Skeletal muscle satellite cell (primary cell): Measurements from ENCODE around the gene PRSS21. TPM values are rescaled to one million over a fixed set of nuclear protein-coding genes. Genes with fewer than 3 reads are reported as not detected.
A peak's percentile ranks its signal among the peaks of the same experiment; 100 is the strongest.

ENCODE experiments used
- H3K27me3 ChIP-seq: 2 replicates; pipeline ENCODE4 v1.7.0; 2013; ENCODE audit warnings: low read length; ENCODE audit not compliant: control insufficient read depth, insufficient read depth
- H3K36me3 ChIP-seq: 2 replicates; pipeline ENCODE4 v1.7.0; 2013; ENCODE audit warnings: mild to moderate bottlenecking, control low read depth, low read length; ENCODE audit not compliant: insufficient read depth
- H3K4me1 ChIP-seq: 2 replicates; pipeline ENCODE4 v1.7.0; 2013; ENCODE audit warnings: low read length; ENCODE audit not compliant: control insufficient read depth, insufficient read depth
- H3K4me2 ChIP-seq: 2 replicates; pipeline ENCODE4 v1.7.0; 2013; ENCODE audit warnings: mild to moderate bottlenecking, low read length
- H3K4me3 ChIP-seq: 2 replicates; pipeline ENCODE4 v1.7.0; 2013; ENCODE audit warnings: low read length
- H3K9ac ChIP-seq: 2 replicates; pipeline ENCODE4 v1.7.0; 2013; ENCODE audit warnings: mild to moderate bottlenecking, low read depth, low read length, moderate library complexity
- H3K9me3 ChIP-seq: replicated peaks from 2 replicates; pipeline ENCODE4 v1.7.0; 2013; ENCODE audit warnings: mild to moderate bottlenecking, control low read depth, low read length
- total RNA-seq: library from RNA; depleted of rRNA; stranded (reverse); fragments of >200 nt; gene quantifications from 2 replicates; pipeline ENCODE4 v1.2.3, GENCODE V29; 2012; rRNA removed

Gene PRSS21
- total RNA-seq = 0.44 TPM in 1 of 2 replicates, not detected in the other

DNA sequence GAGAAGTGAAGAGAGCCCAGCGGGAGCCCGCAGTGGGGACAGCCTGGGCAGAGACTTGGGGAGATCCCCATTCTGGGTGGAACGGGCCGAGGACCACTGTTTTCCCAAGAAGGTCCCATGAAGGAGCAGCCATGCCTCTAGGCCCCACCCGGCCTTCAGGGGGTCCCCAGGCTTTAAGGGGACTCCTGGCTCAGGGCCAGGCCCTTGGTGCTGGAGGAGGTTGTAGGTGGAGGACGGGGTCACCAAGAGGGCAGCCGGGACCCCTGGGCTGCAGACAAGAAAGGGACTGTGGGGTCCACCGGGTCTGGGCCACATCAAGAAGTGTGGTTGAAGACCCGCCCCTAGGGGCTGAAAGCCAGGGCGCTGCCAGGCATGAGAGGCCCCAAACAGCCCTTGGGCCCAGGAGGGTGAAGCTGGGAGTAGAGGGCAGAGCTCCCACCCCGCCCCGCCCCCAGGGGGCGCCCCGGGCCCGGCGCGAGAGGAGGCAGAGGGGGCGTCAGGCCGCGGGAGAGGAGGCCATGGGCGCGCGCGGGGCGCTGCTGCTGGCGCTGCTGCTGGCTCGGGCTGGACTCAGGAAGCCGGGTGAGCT lies at the start of gene PRSS21:
Gene PRSS21, plus strand, starts transcription at position 487 of the 589 bp plus-strand sequence. Its CDS starts 32 bp downstream, at position 519.
- H3K9me3 ChIP-seq = no peaks in the 10 kb centered on the region
- H3K36me3 ChIP-seq = no peaks in the 10 kb centered on the region
- no peak within 1 kb of the TSS for H3K4me2 ChIP-seq
- peaks cover 55% of the 10 kb centered on the region for H3K27me3 ChIP-seq
- H3K9ac ChIP-seq = no peak within 1 kb of the TSS
- no peak within 1 kb of the TSS for H3K4me3 ChIP-seq
- no peaks in the 10 kb centered on the region for H3K4me1 ChIP-seq

DNA sequence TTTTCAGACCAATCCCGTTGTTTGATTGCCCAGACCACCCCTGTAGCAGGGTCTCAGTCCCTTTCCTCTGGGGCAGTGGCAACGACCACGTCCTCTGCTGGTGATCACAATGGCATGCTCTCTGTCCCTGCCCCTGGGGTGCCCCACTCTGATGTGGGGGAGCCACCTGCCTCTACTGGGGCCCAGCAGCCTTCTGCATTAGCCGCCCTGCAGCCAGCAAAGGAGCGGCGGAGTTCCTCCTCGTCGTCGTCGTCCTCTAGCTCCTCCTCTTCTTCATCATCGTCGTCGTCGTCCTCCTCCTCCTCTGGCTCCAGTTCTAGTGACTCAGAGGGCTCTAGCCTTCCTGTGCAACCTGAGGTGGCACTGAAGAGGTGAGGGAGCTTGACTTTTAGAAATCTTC lies 49.1 kb upstream of the PRSS21 start:
- no peak overlapping the region for H3K9ac ChIP-seq
- H3K36me3 ChIP-seq = peaks cover 98% of the 10 kb centered on the region
- no peak overlapping the region for H3K4me3 ChIP-seq
- no peaks in the 10 kb centered on the region for H3K27me3 ChIP-seq
- peak overlapping the region; percentile 17 for H3K4me2 ChIP-seq
- H3K4me1 ChIP-seq = peaks cover 51% of the 10 kb centered on the region
- H3K9me3 ChIP-seq = no peaks in the 10 kb centered on the region

DNA sequence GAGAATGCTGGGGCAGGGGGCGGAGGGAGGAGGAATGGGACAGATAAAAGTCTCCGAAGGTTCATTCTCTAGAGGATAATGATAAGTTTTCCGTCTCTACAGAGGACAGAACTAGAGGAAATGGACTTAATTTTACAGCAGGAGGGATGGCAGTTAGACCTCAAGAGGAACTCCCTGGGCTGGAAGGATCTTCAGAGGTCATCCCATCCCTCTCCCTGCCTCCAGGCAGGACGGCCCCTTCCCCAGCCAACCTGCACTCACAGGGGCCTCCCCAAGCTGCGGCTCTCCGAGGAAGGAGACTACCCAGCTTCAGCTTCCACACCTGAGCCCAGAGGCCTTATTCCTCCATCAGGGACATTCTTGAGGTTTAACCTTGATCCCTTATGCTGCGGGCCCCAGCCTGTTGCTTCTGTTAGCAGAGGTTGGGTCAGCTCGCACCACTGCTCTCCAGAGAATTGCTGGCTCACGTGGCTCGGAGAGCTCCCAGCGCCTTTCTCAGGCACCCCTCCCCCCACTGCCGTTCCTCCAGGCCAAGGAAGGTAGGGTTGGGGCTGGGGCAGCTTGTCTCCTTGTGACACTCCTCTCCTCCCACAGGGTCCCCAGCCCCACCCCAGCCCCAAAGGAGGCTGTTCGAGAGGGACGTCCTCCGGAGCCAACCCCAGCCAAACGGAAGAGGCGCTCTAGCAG lies 48.5 kb upstream of the PRSS21 start:
- Histone ChIP-seq H3K4me3 (no peak overlapping the region), H3K4me1 (peaks cover 57% of the 10 kb centered on the region), H3K27me3 (no peaks in the 10 kb centered on the region), H3K9me3 (no peaks in the 10 kb centered on the region), H3K36me3 (peaks cover 98% of the 10 kb centered on the region), H3K9ac (no peak overlapping the region), H3K4me2 (no peak overlapping the region)

DNA sequence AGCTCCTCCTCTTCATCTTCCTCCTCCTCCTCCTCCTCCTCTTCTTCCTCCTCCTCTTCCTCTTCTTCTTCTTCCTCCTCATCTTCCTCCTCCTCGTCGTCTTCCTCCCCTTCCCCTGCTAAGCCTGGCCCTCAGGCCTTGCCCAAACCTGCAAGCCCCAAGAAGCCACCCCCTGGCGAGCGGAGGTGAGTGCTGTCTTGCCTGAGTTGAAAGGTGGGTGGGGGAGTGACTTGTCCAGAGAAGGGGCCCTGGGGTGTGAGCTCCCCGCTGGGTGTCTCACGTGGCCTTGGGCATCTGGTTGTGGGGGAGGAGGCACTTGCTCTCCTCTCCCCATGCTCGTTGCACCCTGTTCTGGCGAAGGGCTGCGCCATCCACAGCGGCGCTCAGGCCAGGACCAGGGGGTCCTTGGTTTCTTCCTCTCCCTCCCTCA lies 47.9 kb upstream of the PRSS21 start:
- peaks cover 62% of the 10 kb centered on the region for H3K4me1 ChIP-seq
- peak overlapping the region; percentile 2 for H3K9ac ChIP-seq
- no peaks in the 10 kb centered on the region for H3K27me3 ChIP-seq
- H3K4me2 ChIP-seq = peak overlapping the region; percentile 5
- H3K36me3 ChIP-seq = peaks cover 98% of the 10 kb centered on the region
- no peak overlapping the region for H3K4me3 ChIP-seq
- H3K9me3 ChIP-seq = no peaks in the 10 kb centered on the region

DNA sequence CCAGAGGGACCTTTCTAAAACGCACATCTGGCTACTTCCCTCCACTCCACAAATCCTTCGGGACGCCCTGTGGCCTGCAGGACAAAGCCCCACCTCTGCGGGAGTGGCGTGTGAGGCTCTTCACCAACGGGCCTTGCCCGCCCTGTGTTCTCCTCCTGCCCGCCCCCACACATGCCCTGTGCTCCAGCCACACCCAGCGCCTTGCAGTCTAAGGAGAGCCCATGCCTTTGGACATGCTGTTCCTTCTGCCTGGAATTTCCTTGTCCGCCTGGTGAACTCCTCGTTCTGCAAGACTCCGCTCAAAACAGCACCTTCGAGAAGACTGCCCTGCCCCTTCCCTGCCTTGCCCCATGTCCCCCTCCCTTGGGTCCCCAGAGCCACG lies 47.4 kb upstream of the PRSS21 start:
- Histone ChIP-seq H3K4me3 (no peak overlapping the region), H3K27me3 (no peaks in the 10 kb centered on the region), H3K4me1 (peaks cover 67% of the 10 kb centered on the region), H3K36me3 (peaks cover 98% of the 10 kb centered on the region), H3K9ac (no peak overlapping the region), H3K9me3 (no peaks in the 10 kb centered on the region), H3K4me2 (peak overlapping the region; percentile 5)

DNA sequence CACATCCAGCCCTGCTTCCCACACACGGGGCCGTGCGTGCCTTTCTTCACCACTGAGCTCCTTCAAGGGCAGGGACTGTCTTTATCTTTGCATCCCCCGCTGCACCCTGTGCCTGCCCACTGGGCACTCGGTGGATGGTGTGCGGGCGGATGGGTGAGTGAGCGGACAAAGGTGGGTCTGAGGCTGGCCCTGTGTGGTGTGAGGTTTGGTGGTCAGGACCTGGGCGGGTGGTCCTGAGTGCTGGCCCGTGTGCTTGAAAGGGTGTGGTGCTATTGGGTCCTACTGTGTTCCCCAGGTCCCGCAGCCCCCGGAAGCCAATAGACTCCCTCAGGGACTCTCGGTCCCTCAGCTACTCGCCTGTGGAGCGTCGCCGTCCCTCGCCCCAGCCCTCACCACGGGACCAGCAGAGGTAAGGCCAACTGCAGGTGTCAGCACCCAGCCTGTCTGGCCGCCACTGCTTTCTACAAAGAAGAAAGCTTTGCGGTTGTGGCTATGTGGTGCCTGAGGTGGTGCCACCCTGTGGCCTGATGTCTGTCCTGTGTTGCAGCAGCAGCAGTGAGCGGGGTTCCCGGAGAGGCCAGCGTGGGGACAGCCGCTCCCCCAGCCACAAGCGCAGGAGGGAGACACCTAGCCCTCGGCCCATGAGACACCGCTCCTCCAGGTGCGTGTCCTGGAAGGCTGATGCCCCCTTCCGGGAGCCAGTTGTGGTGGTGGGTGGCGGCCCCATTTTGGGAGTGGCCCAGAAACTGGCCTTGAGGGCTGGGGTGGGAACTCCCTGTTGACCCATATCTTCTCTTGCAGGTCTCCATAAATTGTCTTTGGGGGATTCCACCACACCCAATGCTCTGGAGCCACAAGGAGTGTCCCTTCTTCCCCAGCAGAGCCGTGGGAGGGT lies 46.7 kb upstream of the PRSS21 start:
- peak overlapping the region; percentile 5 for H3K4me2 ChIP-seq
- H3K4me1 ChIP-seq = peaks cover 73% of the 10 kb centered on the region
- no peaks in the 10 kb centered on the region for H3K9me3 ChIP-seq
- H3K27me3 ChIP-seq = no peaks in the 10 kb centered on the region
- H3K4me3 ChIP-seq = no peak overlapping the region
- peaks cover 97% of the 10 kb centered on the region for H3K36me3 ChIP-seq
- no peak overlapping the region for H3K9ac ChIP-seq

DNA sequence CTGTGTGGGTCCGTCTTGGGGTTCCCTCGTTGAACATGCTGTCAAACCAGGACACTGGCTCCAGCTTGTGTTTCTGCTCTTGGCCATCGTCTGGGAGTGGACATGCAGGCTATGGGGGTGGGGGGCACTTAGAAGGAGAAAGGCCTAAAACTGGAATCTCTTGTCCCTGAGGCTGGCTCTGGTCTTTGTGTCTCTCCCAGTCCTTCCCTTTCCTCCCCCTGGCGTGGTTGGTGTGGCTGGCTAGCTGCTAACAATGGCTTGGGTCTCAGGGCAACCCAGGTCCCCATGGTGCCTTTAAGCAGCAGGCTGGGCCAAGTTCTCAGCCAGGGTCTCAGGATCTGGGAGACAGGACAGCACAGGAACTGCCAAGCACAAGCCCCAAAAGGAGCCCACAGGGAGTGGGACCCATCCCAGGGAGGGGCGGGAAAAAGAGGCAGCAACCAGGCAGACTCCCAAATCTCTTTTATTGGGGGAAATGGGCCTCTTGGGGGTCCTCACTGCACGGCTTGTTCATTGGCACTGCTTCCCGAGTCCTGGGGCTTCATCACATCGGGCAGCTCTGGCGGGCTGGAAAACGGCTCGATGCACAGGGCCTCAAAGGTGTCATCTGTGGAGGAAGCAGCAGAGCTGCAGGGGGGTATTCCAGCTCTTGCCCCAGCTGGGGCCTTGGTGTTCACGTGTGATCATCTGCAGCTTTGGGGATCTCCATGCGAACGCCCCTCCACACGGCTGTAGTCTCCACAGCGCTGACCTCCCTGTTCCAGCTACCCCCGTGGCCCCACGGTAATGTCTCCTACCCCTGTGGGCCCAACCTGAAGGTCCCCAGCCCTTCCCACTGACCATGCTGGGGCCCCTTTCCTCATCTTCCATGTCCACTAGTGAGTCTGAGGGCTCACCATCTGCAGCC lies 45.3 kb upstream of the PRSS21 start:
- Histone ChIP-seq H3K36me3 (peaks cover 83% of the 10 kb centered on the region), H3K4me3 (no peak overlapping the region), H3K27me3 (no peaks in the 10 kb centered on the region), H3K9me3 (no peaks in the 10 kb centered on the region), H3K4me1 (peaks cover 81% of the 10 kb centered on the region), H3K4me2 (no peak overlapping the region), H3K9ac (no peak overlapping the region)

- Histone ChIP-seq H3K4me2 (no peak overlapping the region), H3K4me3 (no peak overlapping the region), H3K36me3 (peaks cover 66% of the 10 kb centered on the region), H3K9me3 (no peaks in the 10 kb centered on the region), H3K9ac (peak overlapping the region; percentile 18), H3K4me1 (peaks cover 70% of the 10 kb centered on the region), H3K27me3 (no peaks in the 10 kb centered on the region)
Measured at GRCh38 chr16:2773188-2773968, 43.7 kb upstream of the PRSS21 start.

DNA sequence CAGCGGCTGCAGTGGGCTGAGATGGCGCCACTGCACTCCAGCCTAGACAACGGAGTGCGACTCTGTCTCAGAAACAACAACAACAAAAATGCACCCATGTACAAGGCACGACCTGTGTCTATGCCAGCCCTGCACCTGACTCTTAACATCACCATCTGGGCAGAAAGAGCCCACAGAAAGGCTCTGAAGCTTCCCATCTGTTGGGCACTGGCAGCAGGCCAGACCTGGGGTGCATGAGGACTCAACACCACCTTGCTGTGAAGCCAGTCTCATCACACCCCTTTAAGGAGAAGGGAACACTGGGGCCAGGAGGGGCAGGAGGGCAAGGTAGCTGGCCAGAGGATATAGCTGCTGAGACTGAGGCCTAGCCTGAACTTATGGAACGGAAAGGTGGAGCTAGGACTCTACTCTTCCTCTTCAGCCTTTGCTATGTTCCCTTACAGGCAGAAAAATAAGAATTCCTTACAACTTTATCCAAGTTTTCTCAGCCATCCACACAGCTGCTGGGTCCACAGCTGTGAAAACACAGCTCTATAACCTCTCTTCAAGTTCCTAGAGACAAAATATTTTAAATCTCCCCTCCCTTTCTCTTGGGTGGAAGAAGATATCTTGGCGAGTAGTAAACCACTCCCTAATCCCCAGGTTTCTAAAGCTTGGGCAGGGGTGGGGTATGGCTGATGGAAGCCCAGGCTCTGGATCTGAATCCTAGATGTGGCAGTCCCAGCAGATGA lies 42.7 kb upstream of the PRSS21 start:
- no peaks in the 10 kb centered on the region for H3K9me3 ChIP-seq
- peak overlapping the region; percentile 29 for H3K9ac ChIP-seq
- H3K4me3 ChIP-seq = no peak overlapping the region
- H3K36me3 ChIP-seq = peaks cover 57% of the 10 kb centered on the region
- peak overlapping the region; percentile 47 for H3K4me2 ChIP-seq
- no peaks in the 10 kb centered on the region for H3K27me3 ChIP-seq
- H3K4me1 ChIP-seq = peaks cover 64% of the 10 kb centered on the region
